Activated T-cell treated with anti-CD3 and anti-CD28 coated beads for 1 hour (primary cell): Measurements from ENCODE around the gene XK.
"Not testable (repeated sequence)": the region's sequence is repeated elsewhere in the genome, so short reads cannot be mapped to it uniquely, and the experiment has no call there.

ENCODE experiments used
- DNase-seq: peaks from one replicate; pipeline ENCODE4 v3.0.0-alpha.2; 2020; ENCODE audit warnings: low read depth

XK gene, protein sequence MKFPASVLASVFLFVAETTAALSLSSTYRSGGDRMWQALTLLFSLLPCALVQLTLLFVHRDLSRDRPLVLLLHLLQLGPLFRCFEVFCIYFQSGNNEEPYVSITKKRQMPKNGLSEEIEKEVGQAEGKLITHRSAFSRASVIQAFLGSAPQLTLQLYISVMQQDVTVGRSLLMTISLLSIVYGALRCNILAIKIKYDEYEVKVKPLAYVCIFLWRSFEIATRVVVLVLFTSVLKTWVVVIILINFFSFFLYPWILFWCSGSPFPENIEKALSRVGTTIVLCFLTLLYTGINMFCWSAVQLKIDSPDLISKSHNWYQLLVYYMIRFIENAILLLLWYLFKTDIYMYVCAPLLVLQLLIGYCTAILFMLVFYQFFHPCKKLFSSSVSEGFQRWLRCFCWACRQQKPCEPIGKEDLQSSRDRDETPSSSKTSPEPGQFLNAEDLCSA

DNA sequence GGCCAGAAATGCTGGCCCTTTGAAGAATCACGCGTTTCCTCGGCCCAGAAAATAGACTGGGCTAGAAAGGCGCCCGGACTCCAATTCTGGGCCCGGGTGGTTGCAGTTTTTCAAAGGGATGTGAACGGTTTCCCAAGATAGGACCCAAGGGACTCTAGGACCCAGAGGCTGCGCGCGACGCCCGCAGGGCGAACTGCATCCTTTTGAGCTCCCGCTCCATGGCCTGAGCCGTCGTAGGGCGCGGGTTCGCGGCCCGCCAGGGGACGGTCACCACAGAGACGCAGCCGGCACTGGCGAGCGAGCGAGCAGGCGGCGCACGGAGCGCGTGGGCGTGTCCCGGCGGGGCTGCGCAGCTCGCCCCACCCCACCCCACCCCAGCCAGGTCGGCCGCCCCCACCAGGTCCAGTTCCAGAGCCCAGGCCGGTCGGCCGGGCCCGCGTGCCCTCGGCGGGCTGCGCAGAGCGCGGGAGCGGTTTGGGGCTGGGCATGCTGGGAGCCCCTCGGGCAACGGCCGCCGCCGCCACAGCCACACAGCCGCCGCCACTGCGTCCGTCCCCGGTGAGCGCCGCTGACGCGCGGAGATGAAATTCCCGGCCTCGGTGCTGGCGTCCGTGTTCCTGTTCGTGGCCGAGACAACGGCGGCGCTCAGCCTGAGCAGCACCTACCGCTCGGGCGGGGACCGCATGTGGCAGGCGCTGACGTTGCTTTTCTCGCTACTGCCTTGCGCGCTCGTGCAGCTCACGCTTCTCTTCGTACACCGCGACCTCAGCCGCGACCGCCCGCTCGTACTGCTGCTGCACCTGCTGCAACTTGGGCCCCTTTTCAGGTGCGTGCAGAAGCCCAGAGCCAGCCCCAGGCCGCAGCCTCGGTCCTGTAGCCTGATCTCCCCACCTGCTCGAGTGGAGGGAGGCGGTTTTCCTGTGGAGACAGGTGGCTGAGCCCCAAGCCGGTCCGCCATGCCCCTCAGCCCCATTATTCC is at the start of gene XK:
XK (plus strand) TSS at position 411 of the 979 bp plus-strand sequence; CDS start at position 582, 171 bp downstream.
- DNase-seq, result peak; percentile 0

DNA sequence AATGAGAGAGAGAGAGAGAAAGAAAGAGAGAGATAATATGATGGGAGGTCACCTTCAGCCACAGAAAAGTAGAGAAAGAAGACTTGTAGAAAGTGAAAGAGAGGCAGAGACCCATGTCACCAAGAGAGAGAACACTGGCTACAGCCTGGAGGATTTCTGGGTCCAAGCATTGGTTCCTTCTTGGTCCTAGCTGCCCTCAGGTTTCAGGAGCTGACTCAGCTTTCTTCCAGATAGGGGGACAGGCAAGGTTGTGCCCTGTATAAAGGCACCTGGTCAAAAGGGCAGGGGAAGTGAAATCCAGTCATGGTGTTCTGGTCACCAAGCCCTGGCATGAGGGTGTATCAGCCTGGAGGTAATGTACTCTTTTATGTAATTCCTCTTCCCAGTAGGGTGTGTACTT is 47.5 kb upstream of the XK start:
- DNase-seq, result no peak

DNA sequence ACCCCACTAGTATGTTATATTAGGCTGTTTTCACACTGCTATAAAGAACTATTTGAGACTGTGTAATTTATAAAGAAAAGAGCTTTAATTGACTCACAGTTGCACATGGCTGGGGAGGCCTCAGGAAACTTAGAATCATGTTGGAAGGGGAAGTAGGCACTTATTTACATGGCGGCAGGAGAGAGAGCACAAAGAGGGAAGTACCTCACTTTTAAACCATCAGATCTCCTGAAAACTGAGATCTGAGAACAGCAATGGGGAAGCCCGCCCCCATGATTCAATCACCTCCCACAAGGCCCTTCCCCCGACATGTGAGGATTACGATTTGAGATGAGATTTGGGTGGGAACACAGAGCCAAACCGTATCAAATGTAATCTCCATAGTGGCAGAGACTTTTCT is 45.4 kb upstream of the XK start:
- DNase-seq, result no peak

DNA sequence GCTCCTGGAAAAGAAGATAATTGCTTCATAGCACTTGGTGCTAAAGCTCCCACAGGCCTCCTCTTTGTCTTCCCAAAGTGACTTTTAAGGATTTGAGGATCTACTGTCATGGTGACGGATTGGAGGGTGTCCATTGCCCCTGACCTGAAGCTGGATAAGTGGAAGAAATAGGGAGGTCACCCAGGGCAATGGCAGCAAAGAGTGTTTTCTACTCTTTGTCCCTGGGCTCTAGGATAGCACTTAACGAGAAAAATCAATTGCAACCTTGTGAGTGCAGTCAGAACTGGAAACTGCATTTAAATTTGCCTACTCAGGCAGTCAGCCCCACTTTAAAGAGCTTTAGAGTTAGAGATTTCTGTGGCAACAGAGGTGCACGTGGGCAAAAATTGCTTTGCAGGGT is 43.7 kb upstream of the XK start:
- no peak for DNase-seq

DNA sequence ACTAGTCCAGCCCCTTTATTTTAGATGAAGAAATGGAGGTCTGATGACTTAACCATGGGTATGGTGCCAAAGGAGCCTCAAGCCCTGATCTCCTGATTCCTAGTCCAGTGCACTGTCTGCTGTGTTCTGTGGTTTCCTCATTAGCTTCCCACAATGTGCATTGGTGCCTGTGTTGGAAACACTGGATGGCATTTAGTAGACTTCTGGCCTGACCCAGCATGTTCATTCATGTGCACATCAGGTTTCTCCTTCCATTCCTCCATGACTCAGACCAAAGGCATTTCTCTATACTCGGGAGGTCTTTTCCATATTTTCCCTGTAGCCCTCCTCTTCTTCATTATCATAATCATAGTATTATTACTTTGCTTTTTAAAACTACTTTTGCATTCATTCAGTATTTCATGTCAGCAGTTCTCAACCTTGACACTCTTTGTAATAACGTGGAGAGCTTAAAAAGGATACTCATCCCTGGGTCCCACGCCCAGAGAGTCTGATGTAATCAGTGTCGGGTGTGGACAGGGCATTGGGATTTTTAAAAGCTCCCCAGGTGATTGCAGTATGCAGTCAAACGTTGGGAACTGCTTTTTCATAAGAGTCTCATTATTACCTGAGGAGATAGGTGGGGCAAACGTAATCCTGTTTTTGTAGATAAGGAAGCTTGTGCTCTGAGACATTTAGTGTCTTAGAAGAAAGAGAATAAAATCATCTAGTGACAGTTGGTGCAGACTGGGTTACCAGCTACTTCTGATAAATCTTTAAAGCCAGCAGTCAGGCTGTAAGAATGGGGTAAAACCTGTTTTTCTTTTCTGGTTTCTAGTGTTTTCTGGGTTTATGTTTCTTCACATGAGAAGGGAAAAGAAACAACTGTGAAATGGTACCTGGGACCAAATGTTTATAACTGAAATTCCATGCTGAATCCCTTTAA is 40.9 kb upstream of the XK start:
- no peak for DNase-seq

DNA sequence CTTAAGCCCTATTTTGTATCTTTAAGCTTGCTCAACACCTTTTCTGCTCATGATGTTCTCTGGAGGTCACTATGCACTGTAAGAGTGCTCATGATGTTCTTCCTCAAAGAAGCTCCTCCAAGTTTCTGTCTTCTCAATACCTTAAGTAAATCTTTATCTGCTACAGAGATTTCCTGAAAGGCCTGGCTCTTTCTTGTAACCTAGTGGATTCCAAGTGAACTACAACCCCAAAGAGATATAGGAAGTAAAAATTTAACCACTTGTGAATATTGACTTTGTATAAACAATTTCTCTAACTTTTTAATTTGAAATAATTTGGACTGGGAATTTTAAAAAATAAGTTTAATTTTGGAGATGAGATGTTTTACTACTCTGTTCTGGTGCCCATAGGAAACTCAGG is 39.3 kb upstream of the XK start:
- DNase-seq, result no peak

DNA sequence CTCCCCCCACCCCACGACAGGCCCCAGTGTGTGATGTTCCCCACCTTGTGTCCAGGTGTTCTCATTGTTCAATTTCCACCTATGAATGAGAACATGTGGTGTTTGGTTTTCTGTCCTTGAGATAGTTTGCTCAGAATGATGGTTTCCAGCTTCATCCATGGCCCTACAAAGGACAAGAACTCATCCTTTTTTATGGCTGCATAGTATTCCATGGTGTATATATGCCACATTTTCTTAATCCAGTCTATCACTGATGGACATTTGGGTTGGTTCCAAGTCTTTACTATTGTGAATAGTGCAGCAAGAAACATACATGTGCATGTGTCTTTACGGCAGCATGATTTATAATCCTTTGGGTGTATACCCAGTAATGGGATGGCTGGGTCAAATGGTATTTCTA is 34.7 kb upstream of the XK start:
- not testable (repeated sequence) for DNase-seq

DNA sequence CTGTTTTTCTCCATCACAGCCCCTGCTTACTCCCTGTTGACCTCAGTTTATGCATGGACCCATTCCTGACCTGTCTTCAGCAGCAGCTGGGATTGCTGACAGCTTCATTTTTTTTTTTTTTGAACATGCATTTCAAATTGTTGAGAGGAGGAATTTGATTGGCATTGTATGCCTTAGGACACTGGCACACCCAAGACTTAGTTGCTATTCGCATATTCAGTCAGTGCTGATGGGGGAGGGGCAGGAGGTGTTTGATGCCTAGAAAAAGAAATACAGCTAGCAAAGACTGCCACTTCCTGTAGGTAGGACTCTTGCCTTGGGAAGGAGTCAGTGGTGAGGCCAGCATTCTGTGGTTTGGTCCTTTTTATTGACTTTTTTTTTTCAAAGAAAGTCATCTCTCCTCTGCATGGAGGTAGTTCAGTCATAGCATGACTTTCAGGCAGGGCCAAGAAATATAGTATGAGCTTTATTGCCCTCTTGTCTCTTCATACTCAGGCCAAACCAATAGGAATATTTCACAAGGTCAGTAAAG is 33.6 kb upstream of the XK start:
- no peak for DNase-seq

DNA sequence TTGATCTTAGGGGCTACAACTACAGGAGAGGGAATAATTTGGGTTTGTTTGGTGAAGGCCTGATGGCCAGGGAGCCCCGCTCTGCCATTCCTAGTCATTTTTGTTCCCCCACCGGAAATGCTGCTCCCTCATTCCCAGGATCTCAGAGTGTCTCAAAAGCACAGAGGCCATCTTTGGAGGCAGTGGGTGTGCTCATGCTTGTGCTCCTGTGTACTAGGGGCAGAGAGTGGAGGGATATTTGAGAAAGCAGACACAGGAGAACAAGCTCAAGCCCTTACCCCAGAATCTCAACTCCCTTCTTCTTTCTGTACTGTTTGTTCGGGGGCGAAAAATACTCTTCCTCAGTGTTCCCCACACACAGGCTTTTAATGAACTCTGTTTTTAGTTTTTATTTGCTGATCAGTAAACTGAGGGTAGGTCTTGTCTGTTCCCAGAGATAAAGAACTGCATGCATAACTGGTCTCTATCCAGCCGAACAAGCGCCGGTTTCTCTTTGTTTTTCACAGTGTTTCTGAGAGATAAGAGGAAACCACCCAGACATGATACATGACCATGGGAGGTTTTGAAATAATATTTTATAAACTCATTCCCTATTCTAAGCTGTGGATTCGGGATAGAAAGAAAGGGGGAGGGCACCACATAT is 32.9 kb upstream of the XK start:
- no peak for DNase-seq

DNA sequence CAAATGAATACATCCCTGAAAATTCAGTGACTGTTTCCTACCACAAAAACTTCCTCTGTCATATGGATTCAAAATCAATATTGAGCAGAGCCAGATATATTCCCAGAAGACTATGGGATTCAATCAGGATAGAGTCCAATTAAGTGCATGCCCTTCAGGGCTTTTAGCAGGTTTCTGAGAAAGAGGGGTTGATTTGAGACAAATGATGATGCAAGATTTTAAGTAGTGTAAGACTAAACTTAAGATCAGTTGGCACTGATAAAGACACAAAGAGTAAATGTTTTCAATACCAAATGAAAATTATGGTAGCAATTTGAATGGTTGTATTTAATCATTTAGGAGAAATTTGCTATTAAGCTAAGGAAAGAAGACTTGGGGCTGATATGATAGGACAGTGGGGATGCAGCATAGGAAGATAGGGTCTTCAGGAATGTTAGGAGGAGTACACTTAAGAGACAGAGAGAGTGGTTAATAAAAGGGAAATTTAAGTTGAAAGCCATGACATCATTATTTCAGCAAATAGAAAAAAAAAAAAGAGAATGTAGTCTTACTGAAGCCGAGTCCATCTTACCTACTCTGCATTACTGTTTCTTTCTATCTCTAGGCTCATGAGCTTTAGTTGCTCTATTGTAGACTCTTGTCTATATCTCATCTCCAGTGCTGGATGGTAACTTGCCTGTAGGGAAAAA is 32.0 kb upstream of the XK start:
- no peak for DNase-seq

DNA sequence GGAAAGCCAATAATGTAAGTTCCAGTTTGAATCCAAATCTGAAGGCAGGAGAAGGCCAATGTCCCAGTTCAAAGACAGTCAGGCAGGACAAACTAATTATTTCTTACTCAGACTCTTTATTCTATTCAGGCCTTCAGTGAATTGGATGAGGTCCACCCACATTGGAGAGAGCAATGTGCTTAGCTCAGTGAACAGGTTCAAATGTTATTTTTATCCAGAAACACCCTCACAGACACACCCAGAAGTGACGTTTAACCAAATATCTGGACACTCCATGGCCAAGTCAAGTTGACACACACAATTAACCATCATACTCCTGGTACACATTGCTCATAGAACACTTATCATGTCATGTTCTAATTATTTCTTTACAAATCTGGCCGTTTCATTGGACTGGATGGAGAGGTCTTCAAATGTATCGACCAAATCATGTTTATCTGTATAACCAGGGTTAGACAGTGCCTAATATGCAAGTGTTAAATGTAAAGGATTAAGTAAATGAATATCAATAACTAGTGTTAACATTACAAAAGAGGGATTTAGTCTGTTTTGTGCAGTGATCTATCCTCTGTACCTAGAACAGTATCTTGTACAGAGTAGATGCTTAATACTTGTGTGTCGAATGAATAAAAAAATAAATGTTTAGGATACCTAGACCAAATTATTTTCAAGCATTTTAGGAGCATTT is 27.1 kb upstream of the XK start:
- DNase-seq, result no peak

DNA sequence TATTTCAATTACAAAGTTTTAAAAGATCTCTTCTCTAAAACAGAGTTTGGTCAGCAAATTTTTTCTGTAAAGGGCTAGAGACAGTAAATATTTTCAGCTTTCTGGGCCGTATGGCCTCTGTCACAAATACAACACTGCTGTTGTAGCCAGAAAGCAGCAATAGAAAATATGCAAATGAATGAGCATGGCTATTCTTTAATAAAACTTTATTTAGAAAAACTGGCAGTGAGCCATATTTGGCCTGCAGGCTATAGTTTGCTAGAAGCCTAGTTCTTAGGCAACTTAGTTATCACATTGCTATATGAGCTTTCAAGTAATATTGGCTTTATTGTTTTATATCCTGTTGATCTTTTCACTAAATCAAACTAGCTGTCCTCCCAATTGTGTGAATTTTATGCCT is 26.5 kb upstream of the XK start:
- no peak for DNase-seq

DNA sequence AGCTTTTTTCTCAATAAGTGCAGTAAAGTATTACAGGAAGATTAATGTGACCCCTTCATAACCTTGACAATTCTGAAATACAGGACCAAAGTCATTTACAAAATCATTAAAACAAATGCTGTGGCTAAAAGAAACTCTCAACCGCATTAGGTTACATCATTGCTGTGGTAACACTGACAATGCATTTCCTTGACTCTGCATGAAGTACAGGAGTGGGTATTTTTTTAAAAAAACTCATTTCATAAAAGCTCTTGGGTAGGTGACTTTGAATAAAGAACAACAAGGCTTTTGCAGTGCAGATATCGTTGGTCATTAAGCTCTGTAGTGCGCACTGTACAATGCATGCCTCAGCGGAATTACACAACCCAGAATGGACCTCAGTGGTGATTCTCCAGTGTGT is 23.4 kb upstream of the XK start:
- DNase-seq, result no peak

DNA sequence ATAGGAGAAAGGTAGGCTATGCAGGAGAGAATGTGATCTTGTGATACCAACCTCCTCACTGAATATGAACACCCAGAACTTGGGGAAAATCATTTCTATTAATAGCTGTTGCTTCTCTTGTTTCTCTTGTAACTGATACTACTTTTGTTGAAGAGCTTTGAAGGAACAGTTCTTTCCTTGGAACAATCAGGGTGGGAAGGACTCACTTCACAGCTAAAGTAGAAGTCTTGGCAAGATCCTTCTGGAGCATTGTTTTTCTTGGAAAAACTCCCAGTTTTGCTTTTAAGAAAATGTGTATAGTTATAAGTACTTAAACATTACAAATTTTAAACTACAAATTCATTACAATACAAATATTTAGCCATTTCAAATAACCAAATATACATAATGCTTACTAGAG is 19.1 kb upstream of the XK start:
- DNase-seq, result no peak

DNA sequence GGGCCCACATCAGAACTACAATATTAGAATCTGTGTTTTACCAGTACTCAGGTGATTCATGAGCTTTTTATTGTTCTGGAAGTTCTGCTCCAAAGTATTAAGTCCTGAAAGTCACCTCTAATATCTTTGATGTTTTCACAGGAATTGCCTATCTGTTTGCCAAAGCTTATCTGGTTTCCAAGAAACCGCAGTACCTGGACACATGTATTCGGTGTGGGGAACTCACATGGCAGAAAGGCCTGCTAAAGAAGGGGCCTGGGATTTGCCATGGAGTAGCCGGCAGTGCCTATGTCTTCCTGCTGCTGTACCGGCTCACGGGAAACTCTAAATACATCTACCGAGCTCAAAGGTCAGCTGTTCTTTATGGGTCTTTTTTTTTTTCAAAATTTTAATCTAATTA is 18.4 kb upstream of the XK start:
- DNase-seq, result no peak

DNA sequence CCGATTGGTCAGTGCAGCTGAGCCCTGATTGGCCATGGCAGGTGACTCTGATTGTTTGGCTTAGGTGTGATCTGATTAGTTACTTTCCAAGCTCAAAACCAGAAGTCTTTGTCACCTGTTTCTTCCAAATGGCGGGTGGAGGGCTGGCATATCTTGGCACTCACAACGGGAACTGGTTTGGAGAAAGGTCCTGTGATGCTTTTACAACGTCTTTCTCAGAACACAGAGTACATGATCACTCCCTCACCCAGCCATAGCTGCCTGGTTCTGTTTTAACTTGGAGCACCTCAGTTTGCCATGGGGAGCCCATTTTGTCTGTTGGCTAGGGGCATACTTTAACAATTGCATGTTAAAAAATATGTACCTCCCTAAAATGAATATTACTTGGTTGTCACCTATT is 13.0 kb upstream of the XK start:
- DNase-seq, result no peak

DNA sequence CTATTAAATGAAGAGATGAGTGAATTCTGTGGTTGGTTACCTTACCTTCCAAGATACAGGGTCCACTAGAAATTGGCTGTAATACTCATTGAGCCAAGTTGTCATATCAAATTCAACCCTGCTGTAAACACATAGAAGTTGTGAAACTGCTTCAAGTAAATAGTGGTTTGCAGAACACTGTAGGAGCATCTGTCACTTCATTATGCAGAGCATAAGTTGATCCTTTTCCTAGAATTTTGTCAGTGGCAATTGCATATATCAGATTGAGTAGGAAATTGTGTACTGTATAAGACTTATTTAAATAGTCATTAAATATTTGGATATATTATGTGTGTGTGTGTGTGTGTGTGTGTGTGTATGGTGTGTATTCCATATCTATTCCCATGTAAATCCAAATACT is 8.8 kb upstream of the XK start:
- DNase-seq, result no peak

DNA sequence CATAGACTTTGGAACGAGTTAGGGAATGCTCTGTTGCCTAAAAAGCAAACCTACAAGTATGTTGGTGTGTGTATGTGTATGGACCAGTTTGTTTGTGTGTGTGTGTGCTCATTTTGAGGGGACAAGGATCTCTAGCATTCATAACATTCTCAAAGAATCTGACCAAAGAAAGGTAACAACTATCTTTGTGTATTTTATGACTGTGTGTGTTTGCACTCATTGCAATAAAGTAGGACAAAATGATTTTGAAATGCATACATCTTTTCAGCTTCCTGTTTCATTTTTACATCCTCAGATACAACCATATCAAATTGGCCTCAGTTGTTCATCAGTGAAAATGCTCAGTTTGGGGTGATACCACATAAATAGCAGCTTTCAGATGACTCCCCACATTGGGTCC is 8.3 kb upstream of the XK start:
- DNase-seq, result no peak

DNA sequence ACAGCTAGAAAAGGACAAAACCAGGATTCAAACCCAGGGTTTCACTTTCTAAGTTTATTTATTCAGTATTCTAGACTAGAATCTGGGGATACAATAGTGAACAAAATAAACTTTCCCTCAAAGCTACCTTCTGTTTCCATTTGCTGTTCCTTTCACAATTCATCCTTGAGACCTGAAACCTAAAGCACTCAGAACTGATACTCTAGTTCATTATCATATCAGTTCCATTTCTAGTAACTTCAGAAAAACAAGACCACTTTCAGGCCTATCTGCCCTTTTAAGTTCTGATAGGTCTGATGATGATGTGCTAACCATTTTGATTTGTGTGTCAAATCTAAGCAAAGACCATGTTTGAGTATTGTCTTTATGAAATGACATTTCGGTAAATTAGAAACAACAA is 7.8 kb upstream of the XK start:
- DNase-seq, result no peak

DNA sequence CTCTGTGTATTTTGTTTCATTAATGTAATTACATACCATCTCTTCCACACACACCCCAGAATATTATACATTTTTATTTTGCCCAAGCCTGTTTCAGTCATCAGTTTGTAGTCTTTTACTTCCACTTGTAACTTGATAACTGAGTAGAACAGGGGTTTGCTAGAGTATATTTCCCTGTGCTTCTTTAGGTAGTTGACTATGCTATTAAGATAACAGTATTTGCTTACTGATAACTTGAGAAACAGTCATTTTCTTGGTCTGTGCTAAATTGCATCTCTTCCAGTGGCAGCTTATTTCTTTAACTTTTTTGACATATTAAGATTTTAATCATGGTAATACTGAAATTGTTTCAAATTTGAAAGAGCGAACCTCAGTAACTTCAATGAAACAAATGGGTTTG is 7.0 kb upstream of the XK start:
- no peak for DNase-seq
